WTC11 (cell line): ENCODE data around the gene OSCP1. TPM values are rescaled to one million over a fixed set of nuclear protein-coding genes. Genes with fewer than 3 reads are reported as not detected.

Experiments
- ATAC-seq: fragments of 200-7000 bp; cut with Tn5 transposase; 2 replicates; pipeline ENCODE4 v1.10.0; 2021; ENCODE audit warnings: mild to moderate bottlenecking, moderate library complexity
- CTCF ChIA-PET: fragments of 300-600 bp; sonication (Branson Sonifier 250); formaldehyde crosslinking; loops from one replicate; lab custom pipeline; 2021; ENCODE audit warnings: antibody characterized with exemption; lab: Charles Lee
- POLR2A ChIA-PET: fragments of 350-600 bp; sonication (Branson Sonifier 250); formaldehyde crosslinking; loops from one replicate; lab custom pipeline; 2021; ENCODE audit warnings: antibody characterized with exemption; lab: Charles Lee
- DNase-seq: peaks from one replicate; pipeline ENCODE4 v3.0.0; 2021; ENCODE audit warnings: low spot score
- H3K27ac Mint-ChIP-seq: 2 replicates; pipeline ENCODE4 v1.8.0; 2021; ENCODE audit warnings: mixed read lengths
- H3K27me3 Mint-ChIP-seq: 2 replicates; pipeline ENCODE4 v1.8.0; 2021; ENCODE audit warnings: low read depth, mild to moderate bottlenecking, moderate library complexity, mixed read lengths
- H3K36me3 Mint-ChIP-seq: 2 replicates; pipeline ENCODE4 v1.8.0; 2021; ENCODE audit warnings: mixed read lengths
- H3K4me1 Mint-ChIP-seq: 2 replicates; pipeline ENCODE4 v1.8.0; 2022; ENCODE audit warnings: mixed read lengths
- H3K4me3 Mint-ChIP-seq: 2 replicates; pipeline ENCODE4 v1.8.0; 2021; ENCODE audit warnings: mild to moderate bottlenecking, moderate library complexity, mixed read lengths
- H3K9me3 Mint-ChIP-seq: 2 replicates; pipeline ENCODE4 v1.8.0; 2021; ENCODE audit warnings: mixed read lengths
- ATF1 ChIP-seq: sonication (generic); formaldehyde crosslinking; IDR thresholded peaks from 2 replicates; pipeline ENCODE4 v1.8.1; 2023; ENCODE audit warnings: mild to moderate bottlenecking, moderate library complexity, missing genetic modification reagents
- ATF3 ChIP-seq: sonication (generic); formaldehyde crosslinking; conservative IDR thresholded peaks from 2 replicates; pipeline ENCODE4 v1.8.1; 2022; ENCODE audit warnings: mild to moderate bottlenecking, missing genetic modification reagents
- ATF6 ChIP-seq: sonication (generic); formaldehyde crosslinking; IDR thresholded peaks from 2 replicates; pipeline ENCODE4 v1.8.1; 2023; ENCODE audit warnings: mild to moderate bottlenecking, missing genetic modification reagents
- CTCF ChIP-seq: fragments of 200-600 bp; IDR thresholded peaks from 2 replicates; pipeline ENCODE4 v1.8.0; 2022; ENCODE audit warnings: antibody characterized with exemption
- EMX1 ChIP-seq: fragments of 250-450 bp; sonication (Bioruptor Pico); IDR thresholded peaks from 2 replicates; pipeline ENCODE4 v1.8.0; 2021; ENCODE audit warnings: mild to moderate bottlenecking
- FOXP1 ChIP-seq: sonication (generic); formaldehyde crosslinking; IDR thresholded peaks from 2 replicates; pipeline ENCODE4 v1.8.0; 2022; ENCODE audit warnings: missing genetic modification reagents, mild to moderate bottlenecking, moderate library complexity, borderline replicate concordance
- GRHL2 ChIP-seq: fragments of 250-450 bp; sonication (Bioruptor Pico); IDR thresholded peaks from 2 replicates; pipeline ENCODE4 v1.8.0; 2022; ENCODE audit warnings: mild to moderate bottlenecking, moderate library complexity; ENCODE audit not compliant: insufficient replicate concordance, severe bottlenecking
- GTF2I ChIP-seq: fragments of 250-450 bp; sonication (Bioruptor Pico); conservative IDR thresholded peaks from 2 replicates; pipeline ENCODE4 v1.4.0; 2021; ENCODE audit warnings: mild to moderate bottlenecking
- IRF2 ChIP-seq: sonication (generic); formaldehyde crosslinking; IDR thresholded peaks from 2 replicates; pipeline ENCODE4 v1.8.0; 2022; ENCODE audit warnings: low read depth, missing genetic modification reagents, borderline replicate concordance
- KAT7 ChIP-seq: sonication (generic); formaldehyde crosslinking; IDR thresholded peaks from 2 replicates; pipeline ENCODE4 v1.8.1; 2023; ENCODE audit warnings: missing genetic modification reagents, mild to moderate bottlenecking, borderline replicate concordance
- MYBL2 ChIP-seq: sonication (generic); formaldehyde crosslinking; IDR thresholded peaks from 2 replicates; pipeline ENCODE4 v1.8.1; 2023; ENCODE audit warnings: mild to moderate bottlenecking, moderate library complexity, missing genetic modification reagents
- NFE2L1 ChIP-seq: sonication (generic); formaldehyde crosslinking; IDR thresholded peaks from 2 replicates; pipeline ENCODE4 v1.8.1; 2023; ENCODE audit warnings: missing genetic modification reagents
- NR3C1 ChIP-seq: sonication (generic); formaldehyde crosslinking; conservative IDR thresholded peaks from 2 replicates; pipeline ENCODE4 v1.8.1; 2023; ENCODE audit warnings: low read depth, mild to moderate bottlenecking, missing genetic modification reagents
- OVOL2 ChIP-seq: fragments of 250-450 bp; sonication (Bioruptor Pico); IDR thresholded peaks from 2 replicates; pipeline ENCODE4 v1.9.0; 2021; ENCODE audit warnings: mild to moderate bottlenecking, borderline replicate concordance
- RELA ChIP-seq: sonication (generic); formaldehyde crosslinking; IDR thresholded peaks from 2 replicates; pipeline ENCODE4 v1.8.1; 2022; ENCODE audit warnings: missing genetic modification reagents, mild to moderate bottlenecking, borderline replicate concordance
- RORB ChIP-seq: fragments of 250-450 bp; sonication (Bioruptor Pico); IDR thresholded peaks from 2 replicates; pipeline ENCODE4 v1.9.0; 2021; ENCODE audit warnings: mild to moderate bottlenecking
- SMAD4 ChIP-seq: sonication (generic); formaldehyde crosslinking; IDR thresholded peaks from 2 replicates; pipeline ENCODE4 v1.8.0; 2022; ENCODE audit warnings: mild to moderate bottlenecking, missing genetic modification reagents
- TCF7 ChIP-seq: sonication (generic); formaldehyde crosslinking; IDR thresholded peaks from 2 replicates; pipeline ENCODE4 v1.8.0; 2022; ENCODE audit warnings: mild to moderate bottlenecking, low read depth, missing genetic modification reagents, moderate library complexity
- TP53 ChIP-seq: sonication (generic); formaldehyde crosslinking; IDR thresholded peaks from 2 replicates; pipeline ENCODE4 v1.8.1; 2023; ENCODE audit warnings: mild to moderate bottlenecking, missing genetic modification reagents
- ZBTB21 ChIP-seq: sonication (generic); formaldehyde crosslinking; IDR thresholded peaks from 2 replicates; pipeline ENCODE4 v1.8.1; 2023; ENCODE audit warnings: mild to moderate bottlenecking, missing genetic modification reagents, borderline replicate concordance
- ZNF121 ChIP-seq: sonication (generic); formaldehyde crosslinking; IDR thresholded peaks from 2 replicates; pipeline ENCODE4 v1.8.0; 2023; ENCODE audit warnings: missing genetic modification reagents
- ZNF232 ChIP-seq: sonication (generic); formaldehyde crosslinking; IDR thresholded peaks from 2 replicates; pipeline ENCODE4 v1.8.0; 2022; ENCODE audit warnings: mild to moderate bottlenecking, missing genetic modification reagents
- ZNF263 ChIP-seq: sonication (generic); formaldehyde crosslinking; IDR thresholded peaks from 2 replicates; pipeline ENCODE4 v1.8.1; 2022; ENCODE audit warnings: low read depth, mild to moderate bottlenecking, moderate library complexity, missing genetic modification reagents
- ZNF396 ChIP-seq: fragments of 250-450 bp; sonication (Bioruptor Pico); IDR thresholded peaks from 2 replicates; pipeline ENCODE4 v1.8.0; 2021; ENCODE audit warnings: mild to moderate bottlenecking, moderate library complexity, borderline replicate concordance
- total RNA-seq: library from RNA; stranded (reverse); gene quantifications from 3 replicates; pipeline ENCODE4 v1.2.3, GENCODE V29; 2021
- TF ChIP-seq, protein P1 (sequence below): sonication (generic); formaldehyde crosslinking; IDR thresholded peaks from 2 replicates; pipeline ENCODE4 v1.8.1; 2022; ENCODE audit warnings: mild to moderate bottlenecking, missing genetic modification reagents, moderate library complexity, borderline replicate concordance
- TF ChIP-seq, protein P2 (sequence below): sonication (generic); formaldehyde crosslinking; IDR thresholded peaks from 2 replicates; pipeline ENCODE4 v1.8.0; 2022; ENCODE audit warnings: mild to moderate bottlenecking, missing genetic modification reagents

OSCP1 gene
- total RNA-seq, 1 experiment from 2014 or later = 1.7 TPM

DNA sequence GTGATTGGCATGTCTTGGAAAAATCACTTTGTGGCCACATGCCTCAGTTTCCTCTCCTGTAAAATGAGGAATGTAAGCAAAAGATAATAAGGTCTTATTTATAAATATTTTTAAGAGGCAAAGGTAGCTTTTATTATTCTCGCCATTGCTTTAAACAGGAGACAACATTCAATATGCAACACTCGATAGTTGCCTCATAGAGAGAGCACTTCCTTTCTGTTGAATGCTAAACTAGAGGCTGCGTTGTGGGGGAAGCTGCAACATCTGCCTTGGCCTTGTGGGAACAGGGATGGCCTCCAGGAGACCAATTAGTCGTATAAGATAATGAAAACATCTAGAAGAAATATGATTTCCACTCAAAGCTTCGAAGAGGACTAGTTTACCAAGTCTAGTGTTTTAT, 3.5 kb downstream of the OSCP1 start:
- no peak overlapping the region for H3K27ac Mint-ChIP-seq
- CTCF ChIA-PET = no interaction called here
- H3K36me3 Mint-ChIP-seq = no peaks in the 10 kb centered on the region

GRCh38 chr1:36446271-36446670, 4.0 kb downstream of the OSCP1 start:
- Mint-ChIP-seq H3K36me3 (no peaks in the 10 kb centered on the region), H3K4me3 (no peak overlapping the region), H3K9me3 (no peaks in the 10 kb centered on the region), H3K27ac (peak overlapping the region; percentile 4; the same call in 1 of the 2 replicates), H3K4me1 (peaks cover 14% of the 10 kb centered on the region), H3K27me3 (peaks cover 2% of the 10 kb centered on the region; the same call in 1 of the 2 replicates)
- ChIA-PET POLR2A (no interaction called here), CTCF (no interaction called here)
- peak; percentile 62 for DNase-seq
- ATAC-seq = peak; percentile 36
- 0 out of 2 replicates have a peak, but pooled peaks have one; percentile 13 for TF ChIP-seq CTCF
- no peak for TF ChIP-seq ZNF263 (CRISPR knock-in tag)
- TF ChIP-seq GTF2I = no peak

More for the DNA sequence above, 3.5 kb downstream of the OSCP1 start:
- H3K9me3 Mint-ChIP-seq = no peaks in the 10 kb centered on the region
- peaks cover 4% of the 10 kb centered on the region for H3K27me3 Mint-ChIP-seq
- ATAC-seq (no peak), DNase-seq (no peak)
- no peak overlapping the region for H3K4me3 Mint-ChIP-seq
- peaks cover 18% of the 10 kb centered on the region for H3K4me1 Mint-ChIP-seq
- POLR2A ChIA-PET = no interaction called here
- TF ChIP-seq ZBTB21 (CRISPR knock-in tag) (no peak), ATF3 (CRISPR knock-in tag) (no peak), SMAD4 (CRISPR knock-in tag) (no peak), ZNF396 (CRISPR knock-in tag) (no peak), ATF6 (no peak), FOXP1 (CRISPR knock-in tag) (no peak), NFE2L1 (CRISPR knock-in tag) (no peak), IRF2 (no peak), KAT7 (no peak), RORB (CRISPR knock-in tag) (no peak), GRHL2 (no peak), EMX1 (CRISPR knock-in tag) (no peak), ZNF121 (CRISPR knock-in tag) (no peak), GTF2I (no peak), TCF7 (CRISPR knock-in tag) (no peak), ATF1 (no peak)
- TF ChIP-seq, protein P1, sequence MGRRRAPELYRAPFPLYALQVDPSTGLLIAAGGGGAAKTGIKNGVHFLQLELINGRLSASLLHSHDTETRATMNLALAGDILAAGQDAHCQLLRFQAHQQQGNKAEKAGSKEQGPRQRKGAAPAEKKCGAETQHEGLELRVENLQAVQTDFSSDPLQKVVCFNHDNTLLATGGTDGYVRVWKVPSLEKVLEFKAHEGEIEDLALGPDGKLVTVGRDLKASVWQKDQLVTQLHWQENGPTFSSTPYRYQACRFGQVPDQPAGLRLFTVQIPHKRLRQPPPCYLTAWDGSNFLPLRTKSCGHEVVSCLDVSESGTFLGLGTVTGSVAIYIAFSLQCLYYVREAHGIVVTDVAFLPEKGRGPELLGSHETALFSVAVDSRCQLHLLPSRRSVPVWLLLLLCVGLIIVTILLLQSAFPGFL (CRISPR knock-in tag) = no peak
- TF ChIP-seq, protein P2, sequence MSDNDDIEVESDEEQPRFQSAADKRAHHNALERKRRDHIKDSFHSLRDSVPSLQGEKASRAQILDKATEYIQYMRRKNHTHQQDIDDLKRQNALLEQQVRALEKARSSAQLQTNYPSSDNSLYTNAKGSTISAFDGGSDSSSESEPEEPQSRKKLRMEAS (CRISPR knock-in tag) = no peak

DNA sequence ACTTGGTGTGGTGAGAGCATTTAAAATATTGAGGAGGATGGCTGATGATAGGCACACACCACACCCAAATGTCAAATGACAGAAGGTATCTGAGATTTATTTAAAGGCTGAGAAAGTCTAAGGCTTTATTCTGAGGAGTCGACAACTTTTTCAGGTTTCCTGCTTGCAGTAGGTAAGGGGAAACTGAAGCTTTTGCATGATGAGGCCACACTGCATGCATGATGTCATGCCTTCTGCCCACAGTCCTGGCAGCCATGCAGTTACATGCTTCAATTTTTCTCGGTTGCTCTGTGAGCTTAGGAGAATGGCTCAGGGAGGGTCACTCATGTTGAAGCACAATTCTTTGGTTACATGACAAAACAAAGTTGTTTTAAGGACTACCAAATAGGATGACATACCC, 7.0 kb downstream of the OSCP1 start:
- ChIA-PET CTCF (no interaction called here), POLR2A (no interaction called here)
- no peak overlapping the region for H3K4me3 Mint-ChIP-seq
- H3K4me1 Mint-ChIP-seq = peaks cover 21% of the 10 kb centered on the region
- ATAC-seq (no peak), DNase-seq (no peak)
- H3K36me3 Mint-ChIP-seq = no peaks in the 10 kb centered on the region
- H3K9me3 Mint-ChIP-seq = no peaks in the 10 kb centered on the region
- no peak overlapping the region for H3K27ac Mint-ChIP-seq
- no peaks in the 10 kb centered on the region for H3K27me3 Mint-ChIP-seq
- TF ChIP-seq MYBL2 (CRISPR knock-in tag) (no peak), NR3C1 (no peak), RELA (CRISPR knock-in tag) (no peak), ZNF232 (no peak), SMAD4 (CRISPR knock-in tag) (no peak), CTCF (no peak), OVOL2 (no peak), TP53 (CRISPR knock-in tag) (no peak), NFE2L1 (CRISPR knock-in tag) (no peak)
